HG03280 (cell line): ENCODE results near the gene ABCG1.

Experiments used
- ATAC-seq: cut with Tn5 transposase; IDR thresholded peaks from one replicate; pipeline ENCODE4 v1.9.1; 2021; ENCODE audit warnings: mild to moderate bottlenecking, moderate library complexity; ENCODE audit not compliant: unreplicated experiment

Gene ABCG1

DNA sequence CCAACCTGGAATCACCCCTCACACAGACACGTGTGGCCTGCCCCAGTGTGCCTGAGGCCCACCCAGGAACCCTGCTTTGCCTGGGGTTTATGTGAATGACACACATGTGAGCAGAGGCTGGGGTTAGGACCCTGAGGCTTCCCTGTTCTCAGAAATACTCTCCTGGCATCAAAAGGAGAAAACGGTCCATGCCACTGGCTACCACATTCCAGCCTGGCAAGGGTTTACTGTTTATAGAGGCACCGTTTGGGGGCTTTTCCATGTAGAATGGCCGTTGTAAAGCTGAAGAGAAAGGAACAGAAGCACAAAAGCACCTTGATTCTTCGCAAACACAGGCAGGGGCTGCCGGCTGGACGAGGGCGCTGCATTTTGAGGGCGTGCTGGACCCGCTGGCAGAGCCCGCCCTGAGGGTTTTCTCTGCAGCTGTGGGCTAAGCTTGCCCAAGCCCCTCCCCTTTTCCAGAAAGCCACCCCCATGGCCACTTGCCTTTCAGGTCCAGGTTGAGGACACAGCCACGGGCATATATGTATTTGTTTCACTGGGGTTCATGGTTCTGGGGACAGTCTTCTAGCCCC, 83.2 kb downstream of the ABCG1 start:
- no peak for ATAC-seq

DNA sequence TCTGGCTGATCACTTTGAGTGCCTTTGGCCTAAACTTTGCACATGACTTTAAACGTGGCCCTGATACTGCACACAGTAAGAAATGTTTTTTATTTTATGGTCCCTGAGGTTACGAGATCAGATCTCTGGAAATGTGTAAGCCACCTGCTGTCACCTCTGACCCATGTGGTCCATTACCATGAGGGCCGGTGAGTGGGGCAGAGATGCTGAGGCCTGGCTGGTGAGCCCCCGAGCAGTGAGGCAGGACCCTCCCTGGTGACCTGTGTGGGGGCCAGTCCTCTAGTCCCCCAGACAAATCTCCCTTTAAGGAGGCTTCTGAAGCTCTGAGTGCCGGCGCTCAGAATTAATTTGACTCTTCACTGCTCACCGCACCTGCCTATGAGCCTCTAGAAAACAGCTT, 83.9 kb downstream of the ABCG1 start:
- ATAC-seq, result no peak

DNA sequence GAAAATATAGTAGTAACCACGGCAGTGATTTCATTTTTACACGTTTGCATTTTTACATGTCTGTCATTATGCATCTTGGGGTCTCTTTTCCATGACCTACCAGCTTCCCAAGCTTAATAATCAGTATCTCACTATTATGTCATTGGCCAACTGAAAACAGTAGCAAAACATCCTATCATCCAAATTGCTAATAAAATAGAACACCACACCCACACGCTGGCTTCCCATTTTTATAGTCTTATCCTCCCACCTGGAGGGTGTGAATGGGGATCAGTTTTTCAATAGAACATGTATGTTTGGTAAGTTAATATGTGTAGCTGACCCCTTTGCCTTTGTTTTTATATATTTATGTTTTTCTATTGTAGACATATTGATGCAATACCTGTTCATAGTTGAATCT, 84.5 kb downstream of the ABCG1 start:
- ATAC-seq, result no peak

- no peak for ATAC-seq
These were observed 85.9 kb downstream of the ABCG1 start for GRCh38 chr21:42304556-42305454.

GRCh38 chr21:42305707-42306147, 86.8 kb downstream of the ABCG1 start:
- ATAC-seq, result no peak

- no peak for ATAC-seq
These were observed 87.6 kb downstream of the ABCG1 start for GRCh38 chr21:42306366-42307035.

DNA sequence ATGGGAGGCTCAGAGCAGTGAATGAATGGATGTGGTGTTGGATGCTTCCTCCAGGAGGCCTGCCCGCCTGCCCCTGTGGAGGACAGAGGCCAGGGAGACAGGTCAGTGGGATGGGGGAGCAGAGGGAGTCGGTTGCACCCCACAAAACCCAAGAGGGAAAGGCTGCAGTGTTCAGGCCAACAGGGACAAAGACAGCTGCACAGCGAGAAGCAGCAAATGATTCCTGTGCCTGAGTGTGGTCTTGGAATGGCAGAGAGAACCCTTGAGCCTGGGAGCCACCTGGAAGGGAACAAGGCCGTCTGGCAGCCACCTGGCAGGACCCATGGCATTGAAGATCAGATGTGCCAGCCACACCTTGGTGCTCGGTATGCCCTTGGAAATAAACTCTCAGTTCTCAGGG, 88.2 kb downstream of the ABCG1 start:
- ATAC-seq, result no peak

DNA sequence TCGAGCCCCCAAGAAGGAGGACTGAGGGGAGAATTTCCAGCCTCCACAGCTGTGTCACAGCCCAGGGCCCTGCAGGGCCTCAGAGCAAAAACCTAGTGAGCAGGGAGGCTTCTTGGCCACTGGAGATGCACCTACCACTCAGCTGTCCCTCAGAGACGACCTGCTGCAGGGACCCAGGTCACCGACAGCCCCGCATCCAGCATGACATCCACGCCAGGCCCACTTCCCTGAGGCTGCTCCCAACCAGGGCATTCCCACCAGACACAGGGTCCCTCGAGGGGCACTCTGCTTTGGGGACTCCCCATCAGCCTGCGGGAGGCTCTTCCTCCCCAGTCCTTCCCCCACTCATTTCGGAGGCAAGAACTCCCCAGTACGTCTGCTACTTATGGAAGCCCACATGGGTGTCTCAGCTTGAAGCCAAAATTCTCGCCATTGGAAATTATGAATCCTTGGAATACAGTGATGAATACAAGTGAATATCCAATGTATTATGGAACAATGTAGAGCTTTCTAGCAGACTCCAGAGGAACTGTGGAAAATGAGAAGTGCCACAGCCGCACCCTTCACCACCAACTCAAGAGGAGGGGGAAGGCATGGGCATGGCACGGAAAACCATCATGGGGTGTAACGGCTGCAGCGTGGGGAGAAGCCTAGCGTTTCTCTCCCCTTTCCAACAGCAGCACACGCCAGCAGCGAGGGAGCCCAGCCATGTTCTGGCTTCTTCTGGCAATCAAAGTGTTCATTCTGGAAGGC, 89.4 kb downstream of the ABCG1 start:
- ATAC-seq, result no peak

GRCh38 chr21:42308914-42309752, 90.2 kb downstream of the ABCG1 start:
- ATAC-seq, result no peak

DNA sequence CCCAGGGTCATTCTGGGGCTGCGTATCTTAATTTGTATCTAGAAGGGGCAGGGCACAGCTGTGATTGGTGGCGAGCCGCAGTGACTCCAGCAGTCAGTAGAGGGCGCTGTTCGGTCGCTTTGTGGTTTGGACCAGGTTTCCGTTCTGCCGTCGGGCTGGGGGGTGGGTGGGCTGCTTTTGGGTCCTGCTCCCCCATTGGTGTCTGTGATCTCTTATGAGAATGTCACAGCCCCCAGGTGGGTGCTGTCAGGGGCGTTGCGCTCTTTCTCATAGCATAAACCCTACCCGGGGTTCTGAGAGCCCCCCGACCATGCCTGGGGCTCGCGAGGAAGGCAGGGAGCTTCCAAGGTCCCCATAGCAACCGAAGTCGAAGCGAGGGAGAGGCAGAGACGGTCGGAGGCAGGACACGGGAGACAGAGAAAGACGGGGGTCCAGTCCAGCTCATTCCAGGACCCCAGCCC, 90.8 kb downstream of the ABCG1 start:
- ATAC-seq, result no peak

GRCh38 chr21:42310411-42311001, 91.6 kb downstream of the ABCG1 start:
- no peak for ATAC-seq

DNA sequence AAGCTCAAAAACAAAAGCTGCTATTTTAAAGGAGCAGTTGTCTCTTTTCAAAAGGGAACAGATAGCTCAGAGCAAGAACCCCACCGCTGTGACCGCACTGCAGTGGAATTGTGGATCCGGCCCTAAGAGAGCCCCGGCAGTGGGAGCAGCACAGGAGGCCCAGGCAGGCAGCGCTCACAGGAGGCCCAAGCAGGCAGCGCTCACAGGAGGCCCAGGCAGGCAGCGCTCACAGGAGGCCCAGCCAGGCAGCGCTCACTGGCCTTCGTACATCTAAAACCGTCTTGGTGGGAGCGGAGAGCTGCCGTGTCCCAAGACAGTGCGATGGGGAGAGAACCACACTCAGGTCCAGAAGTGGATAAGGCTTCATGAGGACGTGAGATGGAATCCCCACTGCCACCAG, 92.2 kb downstream of the ABCG1 start:
- no peak for ATAC-seq

- ATAC-seq, result no peak
These were observed 93.1 kb downstream of the ABCG1 start for GRCh38 chr21:42311816-42312625.

DNA sequence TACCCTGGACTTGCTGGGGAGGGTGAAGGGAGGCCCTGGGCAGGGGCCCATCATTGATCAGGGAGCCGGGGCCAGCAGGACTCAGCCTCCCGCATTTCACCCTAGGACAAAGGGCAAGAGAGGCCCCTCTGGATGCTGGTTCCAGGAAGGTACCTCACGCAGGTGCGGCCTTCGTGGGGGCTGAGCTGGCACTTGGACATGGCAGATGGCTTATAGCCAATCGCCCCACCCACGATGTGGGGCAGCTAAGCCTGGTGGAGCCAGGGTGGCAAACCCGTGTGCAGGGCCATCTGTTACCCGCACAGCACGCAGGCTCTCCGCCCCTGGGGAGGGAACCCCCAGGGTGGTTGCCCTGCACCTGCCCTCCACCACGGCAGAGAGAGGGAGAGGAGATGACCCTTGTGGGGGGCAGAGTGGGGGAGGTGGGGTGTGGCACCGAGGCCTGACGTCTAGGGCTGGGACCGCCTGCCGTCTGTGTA, 93.7 kb downstream of the ABCG1 start:
- no peak for ATAC-seq

GRCh38 chr21:42313501-42313969, 94.6 kb downstream of the ABCG1 start:
- ATAC-seq, result no peak

DNA sequence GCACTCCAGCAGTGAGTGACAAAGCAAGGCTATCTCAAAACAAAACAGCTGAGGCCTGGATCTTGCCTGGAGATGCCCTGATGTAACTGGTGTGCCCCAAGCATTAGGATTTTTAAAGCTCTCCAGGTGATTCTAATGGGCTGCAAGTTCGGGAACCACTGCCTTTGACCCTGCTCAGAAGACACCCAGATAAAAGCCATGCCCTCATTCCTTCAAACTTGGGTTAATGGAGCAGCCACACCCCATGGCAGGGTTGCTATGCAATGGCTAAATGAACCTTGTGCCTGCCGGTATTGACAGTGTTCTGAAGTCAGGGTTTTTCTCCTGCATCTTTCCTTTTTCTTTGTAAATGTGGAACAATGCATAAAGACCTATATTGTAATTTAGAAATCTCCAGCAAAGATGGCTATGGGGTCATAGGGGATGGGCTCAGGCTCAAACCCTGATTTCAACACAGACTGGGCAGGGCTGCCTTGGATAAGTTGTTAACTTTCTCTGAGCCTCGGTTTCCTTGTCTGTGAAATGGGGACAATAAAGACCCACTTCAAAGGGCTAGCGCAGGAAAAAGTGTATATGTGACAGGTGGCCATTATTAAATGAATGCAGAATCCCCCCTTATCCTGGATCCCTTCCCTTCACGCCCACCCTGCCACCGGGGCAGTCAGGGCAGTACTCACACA, 95.8 kb downstream of the ABCG1 start:
- no peak for ATAC-seq

DNA sequence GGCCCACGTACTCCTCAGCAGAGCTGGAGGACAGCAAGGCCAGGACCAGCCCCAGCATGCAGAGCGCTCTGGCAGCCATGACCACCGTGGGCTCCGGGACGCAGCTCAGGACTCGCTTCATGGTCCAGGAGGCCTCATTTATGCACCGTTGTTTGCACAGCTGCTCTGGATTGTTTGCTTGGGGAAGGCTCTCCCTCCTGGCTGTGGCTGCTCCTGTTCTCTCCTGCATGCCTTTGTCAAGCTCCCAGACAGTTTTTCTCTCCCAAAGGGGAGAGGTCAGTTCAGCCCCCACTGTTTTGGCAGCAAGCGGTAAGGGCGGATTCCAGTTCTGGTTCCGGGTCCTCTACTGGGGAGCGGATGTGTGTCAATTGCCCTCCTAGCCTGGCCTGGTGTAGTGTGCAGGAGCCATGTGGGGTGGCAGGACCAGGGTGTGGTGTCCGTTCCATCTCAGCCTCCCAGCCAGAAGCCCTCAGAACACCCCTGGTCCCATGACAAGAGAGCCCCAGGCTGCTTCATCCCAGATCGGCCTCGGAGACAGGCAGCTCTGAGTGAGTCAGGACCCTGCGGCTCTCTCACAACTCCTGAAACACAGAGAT, 96.5 kb downstream of the ABCG1 start, which contains the start of gene TFF3:
Gene TFF3, minus strand, starts transcription at position 114 of the 596 bp plus-strand sequence. Its CDS starts 35 bp downstream, at position 79.
- ATAC-seq, result no peak

- no peak for ATAC-seq
These were observed 98.0 kb downstream of the ABCG1 start for GRCh38 chr21:42316891-42317290.
